Measurements from ENCODE around the gene CHST9. TPM values are rescaled to one million over a fixed set of nuclear protein-coding genes. Genes with fewer than 3 reads are reported as not detected.

Gene CHST9
- total RNA-seq, 4 donors from 2014 or later = 0.53 to 4.5 (median 1.8) TPM

DNA sequence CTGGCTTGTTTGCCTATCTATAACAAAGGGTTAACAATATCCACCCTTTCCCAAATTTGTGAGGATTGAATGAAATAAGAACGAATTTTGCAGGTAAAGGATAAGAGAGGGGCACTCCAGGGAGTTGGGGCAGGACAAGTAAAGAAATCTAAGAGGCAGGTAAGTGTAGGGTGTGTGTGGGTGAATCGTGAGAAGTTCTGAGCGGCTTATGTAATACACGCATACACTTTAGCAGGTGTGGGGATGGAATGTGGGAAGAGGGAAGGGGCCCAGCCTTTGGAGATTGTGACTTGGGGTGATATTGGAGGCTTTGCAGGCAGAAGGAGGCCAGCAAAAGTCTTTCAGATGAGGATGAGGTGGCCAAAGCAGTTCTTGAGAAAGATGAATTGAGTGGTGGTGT, 236.4 kb downstream of the CHST9 start:
- intact Hi-C loops (cut with DNase I) = no loop called here
- 75 to 76% methylated on average over 4 of the region's 4 CpGs for WGBS, 2 donors

GRCh38 chr18:26943906-26944305, 241.2 kb downstream of the CHST9 start:
- 88% methylated on average over 3 of the region's 3 CpGs for WGBS, 2 donors
- Histone ChIP-seq H3K36me3 (no peaks in the 10 kb centered on the region), H3K27me3 (no peaks in the 10 kb centered on the region), H3K9me3 (no peaks in the 10 kb centered on the region), H3K27ac (no peak overlapping the region), H3K4me1 (peaks cover 0 to 12% (median 0%) of the 10 kb centered on the region in 3 donors), H3K4me3 (no peak overlapping the region)
- DNase-seq = no peak
- intact Hi-C loops (cut with DNase I) = no loop called here
- no peak for TF ChIP-seq POLR2A (IDR thresholded peaks at IDR 0.05)
- TF ChIP-seq, protein P1, sequence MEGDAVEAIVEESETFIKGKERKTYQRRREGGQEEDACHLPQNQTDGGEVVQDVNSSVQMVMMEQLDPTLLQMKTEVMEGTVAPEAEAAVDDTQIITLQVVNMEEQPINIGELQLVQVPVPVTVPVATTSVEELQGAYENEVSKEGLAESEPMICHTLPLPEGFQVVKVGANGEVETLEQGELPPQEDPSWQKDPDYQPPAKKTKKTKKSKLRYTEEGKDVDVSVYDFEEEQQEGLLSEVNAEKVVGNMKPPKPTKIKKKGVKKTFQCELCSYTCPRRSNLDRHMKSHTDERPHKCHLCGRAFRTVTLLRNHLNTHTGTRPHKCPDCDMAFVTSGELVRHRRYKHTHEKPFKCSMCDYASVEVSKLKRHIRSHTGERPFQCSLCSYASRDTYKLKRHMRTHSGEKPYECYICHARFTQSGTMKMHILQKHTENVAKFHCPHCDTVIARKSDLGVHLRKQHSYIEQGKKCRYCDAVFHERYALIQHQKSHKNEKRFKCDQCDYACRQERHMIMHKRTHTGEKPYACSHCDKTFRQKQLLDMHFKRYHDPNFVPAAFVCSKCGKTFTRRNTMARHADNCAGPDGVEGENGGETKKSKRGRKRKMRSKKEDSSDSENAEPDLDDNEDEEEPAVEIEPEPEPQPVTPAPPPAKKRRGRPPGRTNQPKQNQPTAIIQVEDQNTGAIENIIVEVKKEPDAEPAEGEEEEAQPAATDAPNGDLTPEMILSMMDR (IDR thresholded peaks at IDR 0.05) = no peak

More for the DNA sequence above, 236.4 kb downstream of the CHST9 start:
- DNase-seq = no peak
- Histone ChIP-seq H3K4me3 (no peak overlapping the region), H3K4me1 (no peaks in the 10 kb centered on the region), H3K9me3 (no peaks in the 10 kb centered on the region), H3K27ac (no peak overlapping the region), H3K27me3 (no peaks in the 10 kb centered on the region), H3K36me3 (no peaks in the 10 kb centered on the region)
- no peak for TF ChIP-seq POLR2A (IDR thresholded peaks at IDR 0.05)
- TF ChIP-seq, protein P1 (IDR thresholded peaks at IDR 0.05) = no peak

DNA sequence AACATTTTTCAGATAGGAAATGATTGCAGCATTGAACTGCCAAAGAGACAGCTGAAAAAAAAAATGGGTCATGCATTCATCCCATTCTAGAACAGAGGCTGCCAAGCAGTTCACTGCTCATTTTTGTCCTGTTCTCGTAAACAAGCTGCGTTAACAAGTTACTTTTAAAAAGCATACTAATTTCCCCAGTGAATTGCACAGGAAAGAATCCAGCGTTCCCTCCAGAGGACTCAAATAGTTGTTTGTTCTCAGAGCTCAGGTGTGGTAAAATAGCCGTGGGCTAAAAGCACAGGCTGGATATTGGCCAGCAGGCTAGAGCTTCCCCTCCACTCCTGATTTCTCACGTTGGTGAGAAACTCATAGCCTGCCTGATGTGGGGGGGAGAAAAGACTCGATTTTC, 243.5 kb downstream of the CHST9 start:
- intact Hi-C loops (cut with DNase I) = no loop called here
- no peak for DNase-seq
- WGBS, 2 donors = 21 to 26% methylated on average over 6 of the region's 6 CpGs
- Histone ChIP-seq H3K4me3 (no peak overlapping the region), H3K27ac (no peak overlapping the region), H3K27me3 (no peaks in the 10 kb centered on the region), H3K36me3 (no peaks in the 10 kb centered on the region), H3K9me3 (no peaks in the 10 kb centered on the region), H3K4me1 (peaks cover 0 to 12% (median 0%) of the 10 kb centered on the region in 3 donors)
- TF ChIP-seq, protein P1 (IDR thresholded peaks at IDR 0.05) = no peak
- TF ChIP-seq POLR2A (IDR thresholded peaks at IDR 0.05) = no peak

DNA sequence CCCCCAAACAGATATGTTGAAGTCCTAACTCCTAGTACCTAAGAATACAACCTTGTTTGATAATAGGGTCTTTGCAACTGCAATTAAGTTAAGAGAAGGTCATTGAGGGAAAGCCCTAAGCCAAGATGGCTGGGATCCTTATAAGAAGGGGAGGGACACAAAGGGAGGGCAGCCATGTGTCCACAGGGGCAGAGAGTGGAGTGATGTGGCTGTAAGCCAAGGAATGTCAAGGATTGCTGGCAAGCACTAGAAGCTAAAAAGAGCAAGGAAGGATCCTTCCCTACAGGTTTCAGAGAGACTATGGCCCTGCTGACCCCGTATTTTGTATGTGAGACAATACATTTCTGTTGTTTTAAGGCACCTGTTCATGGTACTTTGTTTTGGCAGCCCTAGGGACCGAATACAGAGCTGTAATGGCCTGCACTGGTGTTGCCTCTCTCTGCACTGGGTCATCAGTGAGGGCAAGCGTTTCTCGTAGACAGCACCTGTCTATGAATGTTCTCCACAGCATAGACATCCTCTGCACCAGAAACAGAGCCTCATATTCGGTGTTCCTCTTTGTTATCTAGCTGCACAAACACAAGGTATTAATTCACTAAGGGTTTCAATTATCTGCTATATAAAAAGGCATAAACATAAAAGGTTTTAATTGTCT, 244.2 kb downstream of the CHST9 start:
- Histone ChIP-seq H3K27ac (no peak overlapping the region), H3K36me3 (no peaks in the 10 kb centered on the region), H3K9me3 (no peaks in the 10 kb centered on the region), H3K4me3 (no peak overlapping the region), H3K4me1 (peaks cover 0 to 12% (median 0%) of the 10 kb centered on the region in 3 donors), H3K27me3 (no peaks in the 10 kb centered on the region)
- intact Hi-C loops (cut with DNase I) = no loop called here
- WGBS, 2 donors = 71 to 77% methylated on average over 5 of the region's 5 CpGs
- TF ChIP-seq, protein P1 (IDR thresholded peaks at IDR 0.05) = no peak
- no peak for TF ChIP-seq POLR2A (IDR thresholded peaks at IDR 0.05)
- DNase-seq = no peak

DNA sequence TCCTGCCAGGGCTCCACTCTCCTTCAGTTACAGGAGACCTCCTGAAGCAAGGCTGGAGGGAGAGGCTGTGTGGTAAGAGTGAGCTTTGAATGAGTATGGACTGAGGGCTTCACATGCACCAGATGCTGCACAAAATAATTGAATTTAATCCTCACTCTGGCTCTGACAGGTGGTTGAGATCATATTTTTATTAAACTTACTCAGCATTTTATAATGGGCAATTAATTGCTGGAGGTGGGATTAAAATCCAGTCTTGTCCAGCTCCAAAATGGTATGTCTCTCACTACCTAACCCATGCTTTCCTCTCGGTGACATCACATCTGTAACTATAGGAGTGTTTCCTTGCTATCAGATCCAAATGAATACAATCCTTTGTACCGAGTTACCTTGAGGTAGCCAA, 253.4 kb downstream of the CHST9 start:
- no peaks in the 10 kb centered on the region for H3K9me3 ChIP-seq
- intact Hi-C loops (cut with DNase I) = no loop called here
- no peaks in the 10 kb centered on the region for H3K27me3 ChIP-seq
- no peaks in the 10 kb centered on the region for H3K4me1 ChIP-seq
- no peak overlapping the region for H3K4me3 ChIP-seq
- 80 to 90% methylated on average over 2 of the region's 2 CpGs for WGBS, 2 donors
- H3K36me3 ChIP-seq = no peaks in the 10 kb centered on the region
- DNase-seq = no peak
- TF ChIP-seq, protein P1 (IDR thresholded peaks at IDR 0.05) = no peak
- no peak for TF ChIP-seq POLR2A (IDR thresholded peaks at IDR 0.05)
- H3K27ac ChIP-seq = no peak overlapping the region
